CD8-positive, alpha-beta memory T cell (primary cell): ENCODE measurements around the gene PLCZ1. TPM values are rescaled to one million over a fixed set of nuclear protein-coding genes. Genes with fewer than 3 reads are reported as not detected.

ENCODE experiments used
- CTCF ChIA-PET: fragments of 350-600 bp; sonication (Branson Sonifier 250); formaldehyde crosslinking; loops from one replicate; lab custom pipeline; 2021; ENCODE audit warnings: antibody characterized with exemption; lab: Charles Lee
- POLR2A ChIA-PET: fragments of 350-600 bp; sonication (Branson Sonifier 250); formaldehyde crosslinking; loops from one replicate; lab custom pipeline; 2021; ENCODE audit warnings: antibody characterized with exemption; lab: Charles Lee
- DNase-seq, 5 donors: peaks; one replicate each; pipeline versions ENCODE4 v3.0.0 to v3.0.0-alpha.2; 2020 to 2022; ENCODE audit warnings: mixed read lengths in 1 of 5
- H3K27ac ChIP-seq: one replicate; pipeline ENCODE4 v1.7.0; 2013; ENCODE audit warnings: low read depth, mild to moderate bottlenecking, low read length, moderate library complexity
- H3K27me3 ChIP-seq: 2 replicates; pipeline ENCODE4 v1.7.0; 2013; ENCODE audit warnings: low read length, mild to moderate bottlenecking; ENCODE audit not compliant: insufficient read depth, poor library complexity, severe bottlenecking
- H3K36me3 ChIP-seq: 2 replicates; pipeline ENCODE4 v1.7.0; 2013; ENCODE audit warnings: mild to moderate bottlenecking, low read length, moderate library complexity; ENCODE audit not compliant: insufficient read depth
- H3K4me1 ChIP-seq: 2 replicates; pipeline ENCODE4 v1.7.0; 2013; ENCODE audit warnings: mild to moderate bottlenecking, low read length, moderate library complexity; ENCODE audit not compliant: insufficient read depth
- H3K4me3 ChIP-seq: 2 replicates; pipeline ENCODE4 v1.7.0; 2013; ENCODE audit warnings: mild to moderate bottlenecking, low read length
- H3K9me3 ChIP-seq: 2 replicates; pipeline ENCODE4 v1.7.0; 2013; ENCODE audit warnings: mild to moderate bottlenecking, low read length
- H3K27ac Mint-ChIP-seq, 8 donors: one replicate each; pipeline ENCODE4 v1.8.0; 2020 to 2021; ENCODE audit warnings: mixed read lengths in 8 of 8, mild to moderate bottlenecking in 6 of 8, inconsistent platforms in 3 of 8, moderate library complexity in 3 of 8
- H3K27me3 Mint-ChIP-seq, 2 donors: one replicate each; pipeline ENCODE4 v1.8.0; 2020 to 2021; ENCODE audit warnings: mixed read lengths in 2 of 2, mild to moderate bottlenecking in 1 of 2, moderate library complexity in 1 of 2
- H3K36me3 Mint-ChIP-seq, 3 donors: one replicate each; pipeline ENCODE4 v1.8.0; 2020 to 2021; ENCODE audit warnings: mixed read lengths in 3 of 3, inconsistent platforms in 1 of 3, mild to moderate bottlenecking in 1 of 3
- H3K4me1 Mint-ChIP-seq, 3 donors: one replicate each; pipeline ENCODE4 v1.8.0; 2020 to 2021; ENCODE audit warnings: mixed read lengths in 3 of 3, inconsistent platforms in 1 of 3, mild to moderate bottlenecking in 1 of 3
- H3K4me3 Mint-ChIP-seq, 7 donors: one replicate each; pipeline ENCODE4 v1.8.0; 2020 to 2021; ENCODE audit warnings: mixed read lengths in 7 of 7, mild to moderate bottlenecking in 6 of 7, moderate library complexity in 4 of 7, inconsistent platforms in 2 of 7
- H3K9me3 Mint-ChIP-seq, 5 donors: one replicate each; pipeline ENCODE4 v1.8.0; 2020 to 2022; ENCODE audit warnings: mixed read lengths in 5 of 5, mild to moderate bottlenecking in 3 of 5, moderate library complexity in 2 of 5, inconsistent platforms in 1 of 5
- polyA plus RNA-seq: library from polyadenylated mRNA; unstranded; fragments of 300-500 nt; fragmentation: Illumina TruSeq; gene quantifications from one replicate; pipeline ENCODE4 v1.2.3, GENCODE V29; 2021
- total RNA-seq, 2 experiments: library from RNA; stranded (reverse); gene quantifications; one replicate each; pipeline ENCODE4 v1.2.3, GENCODE V29; 2021

Gene PLCZ1
- total and polyA plus RNA-seq, 3 experiments from 2014 or later = not detected

DNA sequence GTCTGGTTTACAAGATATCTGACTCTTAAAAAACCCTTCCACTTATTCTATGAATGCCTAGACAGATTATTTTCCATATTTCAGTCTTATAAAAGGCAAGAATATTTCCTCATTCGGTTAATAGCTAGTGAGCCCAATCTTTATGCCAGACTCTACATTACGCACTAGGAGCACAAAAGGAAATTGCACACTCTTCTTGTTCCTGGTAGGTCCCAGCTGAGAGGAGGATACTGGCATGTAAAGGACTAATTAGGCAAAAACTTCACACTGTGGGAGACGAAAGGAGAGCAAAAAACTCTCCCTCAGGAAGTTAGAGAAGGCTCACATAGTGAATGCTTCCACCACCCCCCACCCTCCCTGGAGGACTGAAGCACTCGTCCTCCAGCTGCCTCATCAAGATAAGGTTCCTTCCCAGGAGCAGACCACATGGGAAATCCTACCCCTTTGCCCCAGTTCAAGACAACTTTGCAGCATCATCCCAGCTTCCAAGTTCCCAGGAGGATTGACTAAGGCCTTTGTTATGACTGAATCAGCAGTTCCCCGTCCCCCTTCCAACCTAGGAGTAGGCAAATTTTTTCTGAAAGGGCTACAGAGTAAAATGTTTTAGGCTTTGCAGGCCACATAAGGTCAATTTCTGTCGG is 14.6 kb upstream of the PLCZ1 start:
- ChIA-PET POLR2A (no interaction called here), CTCF (no interaction called here)
- no peaks in the 10 kb centered on the region for H3K4me1 ChIP-seq
- no peak for DNase-seq
- no peaks in the 10 kb centered on the region for H3K27me3 ChIP-seq
- no peak overlapping the region for H3K4me3 Mint-ChIP-seq
- H3K27me3 Mint-ChIP-seq = no peaks in the 10 kb centered on the region
- H3K4me1 Mint-ChIP-seq = no peaks in the 10 kb centered on the region
- H3K36me3 ChIP-seq = no peaks in the 10 kb centered on the region
- no peaks in the 10 kb centered on the region for H3K9me3 ChIP-seq
- no peak overlapping the region for H3K27ac ChIP-seq
- H3K9me3 Mint-ChIP-seq = no peaks in the 10 kb centered on the region
- no peak overlapping the region for H3K27ac Mint-ChIP-seq
- H3K36me3 Mint-ChIP-seq = no peaks in the 10 kb centered on the region
- H3K4me3 ChIP-seq = no peak overlapping the region

DNA sequence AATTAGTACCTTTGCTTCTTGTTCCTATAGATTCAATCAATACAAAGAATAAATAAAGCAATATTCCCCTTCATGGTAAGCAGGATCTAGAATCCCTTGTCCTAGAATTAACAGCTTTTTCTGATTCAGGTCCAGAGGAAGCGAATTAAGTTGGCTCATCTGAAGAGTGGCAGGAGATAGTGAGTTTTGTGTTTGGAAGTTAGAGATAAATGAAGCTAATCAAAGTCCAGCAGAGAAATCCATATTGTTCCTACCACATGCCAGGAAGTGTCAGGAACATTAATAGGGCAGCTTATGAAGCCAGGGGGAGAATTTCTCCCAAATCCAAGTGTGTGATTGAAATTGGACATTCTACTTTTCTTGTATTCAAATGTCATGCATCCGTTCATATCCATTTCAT is 14.1 kb upstream of the PLCZ1 start:
- no peaks in the 10 kb centered on the region for H3K27me3 ChIP-seq
- H3K9me3 Mint-ChIP-seq = no peaks in the 10 kb centered on the region
- H3K4me1 ChIP-seq = no peaks in the 10 kb centered on the region
- H3K4me3 ChIP-seq = no peak overlapping the region
- H3K36me3 ChIP-seq = no peaks in the 10 kb centered on the region
- H3K27me3 Mint-ChIP-seq = no peaks in the 10 kb centered on the region
- H3K4me1 Mint-ChIP-seq = no peaks in the 10 kb centered on the region
- no peak for DNase-seq
- H3K4me3 Mint-ChIP-seq = no peak overlapping the region
- H3K27ac ChIP-seq = no peak overlapping the region
- H3K9me3 ChIP-seq = no peaks in the 10 kb centered on the region
- no peak overlapping the region for H3K27ac Mint-ChIP-seq
- H3K36me3 Mint-ChIP-seq = no peaks in the 10 kb centered on the region
- ChIA-PET POLR2A (no interaction called here), CTCF (no interaction called here)

DNA sequence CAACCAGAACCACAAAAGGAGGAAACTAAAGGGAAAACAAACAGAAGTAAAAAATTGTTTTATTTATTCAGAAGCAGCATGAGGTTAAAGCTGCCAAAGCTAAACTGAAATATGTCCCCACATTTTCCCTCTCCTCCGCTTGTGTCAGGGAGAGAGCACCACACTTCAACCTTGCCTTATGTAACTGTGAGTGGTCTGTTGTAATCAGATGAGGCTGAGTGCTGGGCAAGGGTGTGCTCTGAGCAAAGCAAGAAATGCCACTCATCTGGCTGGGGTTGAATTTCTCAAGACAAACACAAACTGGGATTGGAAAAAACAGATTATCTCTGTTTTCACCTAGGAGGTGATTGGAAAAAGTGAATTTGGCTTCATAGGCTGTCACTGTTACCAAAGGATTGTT is 12.3 kb upstream of the PLCZ1 start:
- Histone ChIP-seq H3K4me1 (no peaks in the 10 kb centered on the region), H3K4me3 (no peak overlapping the region), H3K27ac (no peak overlapping the region), H3K36me3 (no peaks in the 10 kb centered on the region), H3K27me3 (no peaks in the 10 kb centered on the region), H3K9me3 (no peaks in the 10 kb centered on the region)
- Mint-ChIP-seq H3K27ac (peak overlapping the region in 1 of 8 donors; percentile 18), H3K36me3 (no peaks in the 10 kb centered on the region), H3K4me1 (no peaks in the 10 kb centered on the region), H3K27me3 (no peaks in the 10 kb centered on the region), H3K9me3 (peaks cover 0 to 4% (median 0%) of the 10 kb centered on the region in 5 donors), H3K4me3 (no peak overlapping the region)
- ChIA-PET POLR2A (no interaction called here), CTCF (no interaction called here)
- DNase-seq = no peak

DNA sequence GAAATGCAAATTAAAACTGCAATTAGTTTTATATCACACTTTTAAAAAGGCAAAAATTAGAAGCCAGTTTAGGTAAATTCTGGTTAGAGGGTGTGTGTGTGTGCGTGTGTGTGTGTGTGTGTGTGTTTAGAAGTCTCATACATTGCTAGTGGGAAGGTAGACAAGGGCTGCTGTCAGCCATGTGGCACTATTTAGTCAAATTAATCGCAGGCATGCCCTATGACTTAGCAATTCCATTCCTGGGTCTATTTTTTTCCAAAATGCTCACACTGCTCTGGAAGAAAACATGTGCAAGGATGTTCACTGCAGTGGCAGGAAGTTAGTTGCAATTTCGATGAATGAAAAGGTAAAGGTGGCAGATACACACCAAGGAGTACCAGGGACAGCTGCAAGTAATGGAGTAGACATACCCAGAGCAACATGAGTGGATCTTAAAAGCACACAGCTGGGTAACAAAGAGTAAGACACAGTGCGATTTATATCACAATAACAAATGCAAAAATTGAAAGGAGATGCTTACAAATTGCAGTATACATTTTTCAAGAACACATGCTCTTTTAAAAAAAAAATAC is 11.7 kb upstream of the PLCZ1 start:
- Mint-ChIP-seq H3K4me1 (no peaks in the 10 kb centered on the region), H3K27ac (no peak overlapping the region), H3K36me3 (no peaks in the 10 kb centered on the region), H3K4me3 (no peak overlapping the region), H3K9me3 (peaks cover 0 to 4% (median 0%) of the 10 kb centered on the region in 5 donors), H3K27me3 (no peaks in the 10 kb centered on the region)
- no peak for DNase-seq
- Histone ChIP-seq H3K4me1 (no peaks in the 10 kb centered on the region), H3K27me3 (no peaks in the 10 kb centered on the region), H3K27ac (no peak overlapping the region), H3K36me3 (no peaks in the 10 kb centered on the region), H3K4me3 (no peak overlapping the region), H3K9me3 (no peaks in the 10 kb centered on the region)
- ChIA-PET POLR2A (no interaction called here), CTCF (no interaction called here)

DNA sequence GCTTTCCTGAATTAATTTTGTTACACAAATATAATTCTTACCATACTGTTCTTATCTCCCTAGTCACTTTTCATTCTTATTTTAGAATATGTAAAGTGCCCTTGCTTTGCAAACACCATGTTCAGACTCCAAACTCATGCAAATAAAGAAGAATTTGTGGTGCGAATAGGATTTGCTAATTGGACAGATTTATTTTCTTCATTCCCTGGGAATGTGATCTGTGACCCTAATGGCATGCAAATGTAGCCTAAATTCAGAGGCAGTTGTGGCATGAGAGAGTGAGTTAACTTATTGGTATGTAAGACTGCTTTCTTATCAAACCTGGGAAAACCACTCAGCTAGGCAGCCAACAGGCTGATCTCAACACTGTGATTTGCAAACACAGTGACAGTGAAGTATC is 10.1 kb upstream of the PLCZ1 start:
- H3K27ac Mint-ChIP-seq = no peak overlapping the region
- Histone ChIP-seq H3K4me1 (no peaks in the 10 kb centered on the region), H3K9me3 (no peaks in the 10 kb centered on the region), H3K27me3 (no peaks in the 10 kb centered on the region), H3K27ac (no peak overlapping the region), H3K36me3 (no peaks in the 10 kb centered on the region), H3K4me3 (no peak overlapping the region)
- no peaks in the 10 kb centered on the region for H3K36me3 Mint-ChIP-seq
- CTCF ChIA-PET = no interaction called here
- POLR2A ChIA-PET = no interaction called here
- no peaks in the 10 kb centered on the region for H3K4me1 Mint-ChIP-seq
- no peak for DNase-seq
- H3K27me3 Mint-ChIP-seq = no peaks in the 10 kb centered on the region
- peaks cover 0 to 10% (median 0%) of the 10 kb centered on the region in 5 donors for H3K9me3 Mint-ChIP-seq
- H3K4me3 Mint-ChIP-seq = no peak overlapping the region

DNA sequence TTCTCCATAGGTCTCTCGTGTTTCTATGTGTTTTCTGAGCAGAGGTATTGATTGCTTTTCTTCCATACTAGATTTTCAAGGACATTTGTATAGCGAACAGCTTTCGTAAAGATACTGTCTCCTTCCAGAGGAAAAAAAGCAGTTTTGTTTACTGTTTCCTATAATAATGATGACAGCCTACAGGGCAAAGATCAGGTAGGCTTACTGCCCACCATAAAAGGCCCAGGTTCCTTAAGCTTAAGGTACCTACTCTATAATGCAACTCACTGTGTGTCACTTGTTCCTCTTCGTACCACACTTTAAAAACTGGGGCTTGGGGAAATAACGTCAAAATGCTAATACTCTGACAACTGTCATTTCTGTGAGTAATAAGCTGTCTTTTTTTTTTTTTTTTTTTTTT is 6.7 kb downstream of the PLCZ1 start:
- Mint-ChIP-seq H3K4me3 (no peak overlapping the region), H3K4me1 (no peaks in the 10 kb centered on the region), H3K27ac (no peak overlapping the region), H3K27me3 (no peaks in the 10 kb centered on the region), H3K36me3 (peaks cover 0 to 2% (median 0%) of the 10 kb centered on the region in 3 donors), H3K9me3 (peaks cover 0 to 13% (median 7%) of the 10 kb centered on the region in 5 donors)
- CTCF ChIA-PET = no interaction called here
- Histone ChIP-seq H3K27me3 (no peaks in the 10 kb centered on the region), H3K4me1 (no peaks in the 10 kb centered on the region), H3K4me3 (no peak overlapping the region), H3K27ac (no peak overlapping the region), H3K36me3 (no peaks in the 10 kb centered on the region), H3K9me3 (no peaks in the 10 kb centered on the region)
- POLR2A ChIA-PET = no interaction called here
- no peak for DNase-seq

DNA sequence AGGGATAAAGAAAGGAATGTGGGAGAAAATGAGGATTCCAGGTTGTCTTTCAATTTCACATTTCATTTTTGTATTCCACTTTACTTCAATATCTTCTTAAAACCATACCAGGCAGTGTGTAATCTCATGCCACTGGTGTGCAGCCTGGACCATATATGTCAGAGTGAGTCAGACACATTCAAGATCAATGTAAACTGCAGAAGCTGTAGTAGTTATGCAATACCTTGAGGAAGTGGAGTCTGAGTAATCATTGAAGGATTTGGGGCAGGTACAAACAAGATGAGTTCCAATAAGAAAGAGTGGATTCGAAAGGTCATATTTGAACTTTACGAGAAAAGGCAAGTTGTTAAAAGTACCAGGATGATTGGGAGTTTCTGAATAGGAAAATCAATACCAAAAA is 14.1 kb downstream of the PLCZ1 start:
- Histone ChIP-seq H3K4me3 (no peak overlapping the region), H3K9me3 (no peaks in the 10 kb centered on the region), H3K27me3 (no peaks in the 10 kb centered on the region), H3K27ac (no peak overlapping the region), H3K36me3 (no peaks in the 10 kb centered on the region), H3K4me1 (no peaks in the 10 kb centered on the region)
- H3K4me3 Mint-ChIP-seq = no peak overlapping the region
- no peak overlapping the region for H3K27ac Mint-ChIP-seq
- ChIA-PET POLR2A (no interaction called here), CTCF (no interaction called here)
- no peaks in the 10 kb centered on the region for H3K4me1 Mint-ChIP-seq
- no peaks in the 10 kb centered on the region for H3K36me3 Mint-ChIP-seq
- peaks cover 0 to 5% (median 0%) of the 10 kb centered on the region in 5 donors for H3K9me3 Mint-ChIP-seq
- H3K27me3 Mint-ChIP-seq = no peaks in the 10 kb centered on the region
- no peak for DNase-seq

DNA sequence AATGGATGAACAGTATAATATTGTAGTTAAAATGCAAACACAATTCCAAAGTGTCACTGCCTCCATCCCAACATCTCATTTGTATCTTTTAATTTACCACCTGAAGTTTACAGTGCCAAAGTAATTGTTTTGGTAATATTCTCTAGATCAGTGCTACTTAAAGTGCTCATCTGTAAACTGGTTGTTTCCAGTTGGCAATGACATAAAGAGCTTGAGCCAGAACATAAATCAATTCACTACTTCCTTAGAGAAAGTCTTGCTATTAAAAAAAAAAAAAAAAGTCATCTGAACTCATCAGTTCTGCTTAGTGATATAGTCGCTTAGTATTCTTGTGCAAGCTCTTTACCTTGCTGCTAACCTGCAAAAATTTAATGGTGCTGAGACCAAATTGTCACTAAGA is 16.4 kb downstream of the PLCZ1 start:
- Histone ChIP-seq H3K4me3 (no peak overlapping the region), H3K27me3 (no peaks in the 10 kb centered on the region), H3K4me1 (no peaks in the 10 kb centered on the region), H3K27ac (no peak overlapping the region), H3K36me3 (no peaks in the 10 kb centered on the region), H3K9me3 (no peaks in the 10 kb centered on the region)
- no peak for DNase-seq
- ChIA-PET POLR2A (no interaction called here), CTCF (no interaction called here)
- Mint-ChIP-seq H3K27me3 (no peaks in the 10 kb centered on the region), H3K4me3 (no peak overlapping the region), H3K27ac (no peak overlapping the region), H3K4me1 (no peaks in the 10 kb centered on the region), H3K36me3 (no peaks in the 10 kb centered on the region), H3K9me3 (peaks cover 0 to 5% (median 0%) of the 10 kb centered on the region in 5 donors)
